Measurements from ENCODE around the gene ADAMTSL5.

Gene ADAMTSL5

DNA sequence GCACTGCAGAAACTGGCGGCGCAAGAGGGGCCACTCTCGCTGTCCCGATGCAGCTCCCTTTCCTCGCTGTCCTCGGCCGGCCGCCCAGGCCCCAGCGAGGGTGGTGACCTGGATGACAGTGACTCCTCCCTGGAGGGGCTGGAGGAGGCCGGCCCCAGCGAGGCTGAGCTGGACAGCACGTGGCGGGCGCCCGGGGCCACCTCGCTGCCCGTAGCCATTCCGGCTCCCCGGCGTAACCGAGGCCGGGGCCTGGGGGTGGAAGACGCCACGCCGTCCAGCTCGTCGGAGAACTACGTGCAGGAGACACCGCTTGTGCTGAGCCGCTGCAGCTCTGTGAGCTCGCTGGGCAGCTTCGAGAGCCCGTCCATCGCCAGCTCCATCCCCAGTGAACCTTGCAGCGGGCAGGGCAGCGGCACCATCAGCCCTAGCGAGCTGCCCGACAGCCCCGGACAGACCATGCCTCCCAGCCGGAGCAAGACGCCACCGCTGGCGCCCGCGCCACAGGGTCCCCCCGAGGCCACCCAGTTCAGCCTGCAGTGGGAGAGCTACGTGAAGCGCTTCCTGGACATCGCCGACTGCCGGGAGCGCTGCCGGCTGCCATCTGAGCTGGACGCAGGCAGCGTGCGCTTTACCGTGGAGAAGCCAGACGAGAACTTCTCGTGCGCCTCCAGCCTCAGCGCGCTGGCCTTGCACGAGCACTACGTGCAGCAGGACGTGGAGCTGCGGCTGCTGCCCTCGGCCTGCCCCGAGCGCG, 46.2 kb downstream of the ADAMTSL5 start:
- Histone ChIP-seq H3K27me3 (ENCODE audit: control insufficient read depth, insufficient read depth, low read length, poor library complexity, severe bottlenecking) (peaks cover 80% of the 10 kb centered on the region), H3K4me3 (ENCODE audit: insufficient read depth, low read depth, low read length) (peak overlapping the region; percentile 12), H3K9me3 (ENCODE audit: control insufficient read depth, low read length) (no peaks in the 10 kb centered on the region), H3K36me3 (ENCODE audit: control insufficient read depth, insufficient read depth, low read length) (no peaks in the 10 kb centered on the region), H3K4me1 (ENCODE audit: control insufficient read depth, insufficient read depth, low read length) (peaks cover 29% of the 10 kb centered on the region), H3K27ac (ENCODE audit: insufficient read depth, low read depth, low read length, poor library complexity, severe bottlenecking) (no peak overlapping the region)
- WGBS, 2 experiments: 9 to 11% methylated on average over 70 of the region's 70 CpGs

DNA sequence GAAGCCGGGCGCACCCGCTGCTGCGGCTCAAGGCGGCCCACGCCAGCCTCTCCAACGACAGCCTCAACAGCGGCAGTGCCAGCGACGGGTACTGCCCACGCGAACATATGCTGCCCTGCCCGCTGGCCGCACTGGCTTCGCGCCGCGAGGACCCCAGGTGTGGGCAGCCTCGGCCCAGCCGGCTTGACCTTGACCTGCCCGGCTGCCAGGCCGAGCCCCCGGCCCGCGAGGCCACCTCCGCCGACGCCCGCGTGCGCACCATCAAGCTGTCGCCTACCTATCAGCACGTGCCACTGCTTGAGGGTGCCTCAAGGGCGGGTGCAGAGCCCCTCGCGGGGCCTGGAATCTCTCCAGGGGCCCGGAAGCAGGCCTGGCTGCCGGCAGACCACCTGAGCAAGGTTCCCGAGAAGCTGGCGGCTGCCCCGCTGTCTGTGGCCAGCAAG, 46.8 kb downstream of the ADAMTSL5 start:
- H3K36me3 ChIP-seq (ENCODE audit: control insufficient read depth, insufficient read depth, low read length): no peaks in the 10 kb centered on the region
- H3K27ac ChIP-seq (ENCODE audit: insufficient read depth, low read depth, low read length, poor library complexity, severe bottlenecking): no peak overlapping the region
- 25 to 29% methylated on average over 41 of the region's 41 CpGs for WGBS, 2 experiments
- H3K27me3 ChIP-seq (ENCODE audit: control insufficient read depth, insufficient read depth, low read length, poor library complexity, severe bottlenecking): peaks cover 74% of the 10 kb centered on the region
- H3K4me3 ChIP-seq (ENCODE audit: insufficient read depth, low read depth, low read length): no peak overlapping the region
- H3K9me3 ChIP-seq (ENCODE audit: control insufficient read depth, low read length): no peaks in the 10 kb centered on the region
- H3K4me1 ChIP-seq (ENCODE audit: control insufficient read depth, insufficient read depth, low read length): peaks cover 25% of the 10 kb centered on the region

DNA sequence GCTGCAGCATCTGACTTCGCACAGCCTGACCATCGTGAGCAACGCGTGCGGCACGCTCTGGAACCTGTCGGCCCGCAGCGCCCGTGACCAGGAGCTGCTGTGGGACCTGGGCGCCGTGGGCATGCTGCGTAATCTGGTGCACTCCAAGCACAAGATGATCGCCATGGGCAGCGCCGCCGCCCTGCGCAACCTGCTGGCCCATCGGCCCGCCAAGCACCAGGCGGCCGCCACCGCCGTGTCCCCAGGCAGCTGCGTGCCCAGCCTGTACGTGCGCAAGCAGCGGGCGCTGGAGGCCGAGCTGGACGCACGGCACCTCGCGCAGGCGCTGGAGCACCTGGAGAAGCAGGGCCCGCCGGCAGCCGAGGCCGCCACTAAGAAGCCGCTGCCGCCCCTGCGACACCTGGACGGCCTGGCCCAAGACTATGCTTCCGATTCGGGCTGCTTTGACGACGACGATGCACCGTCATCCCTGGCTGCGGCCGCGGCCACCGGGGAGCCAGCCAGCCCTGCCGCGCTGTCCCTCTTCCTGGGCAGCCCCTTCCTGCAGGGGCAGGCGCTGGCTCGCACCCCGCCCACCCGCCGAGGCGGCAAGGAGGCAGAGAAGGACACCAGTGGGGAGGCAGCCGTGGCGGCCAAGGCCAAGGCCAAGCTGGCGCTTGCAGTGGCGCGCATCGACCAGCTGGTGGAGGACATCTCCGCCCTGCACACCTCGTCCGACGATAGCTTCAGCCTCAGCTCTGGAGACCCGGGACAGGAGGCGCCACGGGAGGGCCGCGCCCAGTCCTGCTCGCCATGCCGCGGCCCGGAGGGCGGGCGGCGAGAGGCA, 47.4 kb downstream of the ADAMTSL5 start:
- Histone ChIP-seq H3K27ac (ENCODE audit: insufficient read depth, low read depth, low read length, poor library complexity, severe bottlenecking) (no peak overlapping the region), H3K27me3 (ENCODE audit: control insufficient read depth, insufficient read depth, low read length, poor library complexity, severe bottlenecking) (peaks cover 68% of the 10 kb centered on the region), H3K4me3 (ENCODE audit: insufficient read depth, low read depth, low read length) (no peak overlapping the region), H3K36me3 (ENCODE audit: control insufficient read depth, insufficient read depth, low read length) (no peaks in the 10 kb centered on the region), H3K9me3 (ENCODE audit: control insufficient read depth, low read length) (no peaks in the 10 kb centered on the region), H3K4me1 (ENCODE audit: control insufficient read depth, insufficient read depth, low read length) (peaks cover 25% of the 10 kb centered on the region)
- WGBS, 2 experiments: 29 to 30% methylated on average over 83 of the region's 83 CpGs

DNA sequence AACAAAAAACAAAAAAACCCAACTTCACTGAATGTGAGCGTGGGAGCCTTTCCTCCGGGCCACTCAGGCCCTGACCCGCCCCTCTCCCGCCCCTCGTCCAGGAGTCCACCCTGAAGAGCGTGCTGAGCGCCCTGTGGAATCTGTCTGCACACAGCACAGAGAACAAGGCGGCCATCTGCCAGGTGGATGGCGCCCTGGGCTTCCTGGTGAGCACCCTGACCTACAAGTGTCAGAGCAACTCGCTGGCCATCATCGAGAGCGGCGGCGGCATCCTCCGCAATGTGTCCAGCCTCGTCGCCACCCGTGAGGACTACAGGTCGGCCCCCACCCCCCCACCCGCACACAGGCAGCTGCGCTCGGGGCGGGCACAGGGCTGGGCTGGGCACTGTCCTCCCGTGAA, 51.0 kb downstream of the ADAMTSL5 start:
- 90 to 92% methylated on average over 24 of the region's 24 CpGs for WGBS, 2 experiments
- no peak overlapping the region for H3K4me3 ChIP-seq (ENCODE audit: insufficient read depth, low read depth, low read length)
- H3K9me3 ChIP-seq (ENCODE audit: control insufficient read depth, low read length): no peaks in the 10 kb centered on the region
- peaks cover 38% of the 10 kb centered on the region for H3K27me3 ChIP-seq (ENCODE audit: control insufficient read depth, insufficient read depth, low read length, poor library complexity, severe bottlenecking)
- H3K4me1 ChIP-seq (ENCODE audit: control insufficient read depth, insufficient read depth, low read length): peaks cover 7% of the 10 kb centered on the region
- no peaks in the 10 kb centered on the region for H3K36me3 ChIP-seq (ENCODE audit: control insufficient read depth, insufficient read depth, low read length)
- H3K27ac ChIP-seq (ENCODE audit: insufficient read depth, low read depth, low read length, poor library complexity, severe bottlenecking): no peak overlapping the region

DNA sequence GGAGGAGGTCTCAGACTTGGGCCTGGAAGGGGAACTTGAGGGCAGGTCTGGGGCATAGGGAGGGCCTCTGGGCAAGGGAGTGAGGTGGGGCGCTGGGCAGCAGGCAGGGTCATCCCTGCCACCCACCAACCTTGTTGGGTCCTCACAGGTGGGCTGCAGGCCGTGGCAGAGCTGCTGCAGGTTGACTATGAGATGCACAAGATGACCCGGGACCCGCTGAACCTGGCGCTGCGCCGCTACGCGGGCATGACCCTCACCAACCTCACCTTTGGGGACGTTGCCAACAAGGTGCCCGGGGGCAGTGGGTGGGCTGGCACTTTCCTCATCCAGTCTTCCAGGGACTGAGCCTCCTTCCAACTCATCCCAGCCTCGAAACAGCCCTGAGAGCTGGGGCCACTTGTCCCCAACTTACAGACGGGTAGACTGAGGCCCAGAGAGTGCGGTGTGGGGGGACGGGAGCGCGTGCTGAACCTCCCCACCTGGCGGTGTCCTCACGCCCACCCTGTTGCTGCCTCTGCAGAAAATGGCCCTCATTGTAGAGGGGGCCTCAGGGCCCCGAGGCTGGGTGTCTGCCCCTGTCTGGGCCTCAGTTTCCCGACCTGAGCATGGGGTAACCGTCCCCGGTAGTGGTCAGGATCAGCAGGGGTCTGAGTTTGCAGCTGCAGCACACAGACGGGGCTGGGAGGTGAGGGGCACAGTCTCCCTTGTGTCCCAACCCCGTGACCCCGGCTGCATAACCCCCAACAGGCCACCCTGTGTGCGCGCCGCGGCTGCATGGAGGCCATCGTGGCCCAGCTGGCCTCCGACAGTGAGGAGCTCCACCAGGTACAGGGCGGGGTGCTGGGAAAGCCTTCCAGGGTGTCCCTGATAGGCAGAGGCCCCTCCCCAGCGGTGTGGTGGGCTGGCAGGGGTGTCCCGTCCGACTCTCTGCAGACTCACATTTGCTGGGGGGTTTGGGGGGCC, 52.5 kb downstream of the ADAMTSL5 start:
- peaks cover under 1% of the 10 kb centered on the region for H3K36me3 ChIP-seq (ENCODE audit: control insufficient read depth, insufficient read depth, low read length)
- H3K4me1 ChIP-seq (ENCODE audit: control insufficient read depth, insufficient read depth, low read length): no peaks in the 10 kb centered on the region
- no peak overlapping the region for H3K27ac ChIP-seq (ENCODE audit: insufficient read depth, low read depth, low read length, poor library complexity, severe bottlenecking)
- no peaks in the 10 kb centered on the region for H3K9me3 ChIP-seq (ENCODE audit: control insufficient read depth, low read length)
- WGBS, 2 experiments: 93 to 94% methylated on average over 36 of the region's 36 CpGs
- no peak overlapping the region for H3K4me3 ChIP-seq (ENCODE audit: insufficient read depth, low read depth, low read length)
- H3K27me3 ChIP-seq (ENCODE audit: control insufficient read depth, insufficient read depth, low read length, poor library complexity, severe bottlenecking): peaks cover 36% of the 10 kb centered on the region

DNA sequence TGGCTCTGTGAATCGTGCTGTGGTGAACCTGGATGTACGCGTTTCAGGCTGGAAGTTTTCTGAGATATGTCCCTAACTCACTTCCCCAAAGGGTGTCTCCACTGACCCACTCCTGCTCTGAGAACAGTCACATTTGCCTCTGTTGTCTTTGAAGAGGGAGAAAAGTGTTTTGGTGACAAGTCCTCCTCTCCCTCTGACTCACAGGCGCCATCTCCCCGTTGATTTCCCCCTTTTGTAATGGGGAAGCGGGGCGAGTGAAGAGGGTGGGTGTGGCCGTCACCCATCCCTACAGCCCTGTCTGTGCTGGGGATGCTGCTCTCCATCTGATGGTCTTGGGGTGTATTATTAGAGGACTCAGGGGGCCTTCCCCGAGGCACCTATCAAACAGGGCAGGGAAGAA, 53.3 kb downstream of the ADAMTSL5 start:
- Histone ChIP-seq H3K4me3 (ENCODE audit: insufficient read depth, low read depth, low read length) (no peak overlapping the region), H3K36me3 (ENCODE audit: control insufficient read depth, insufficient read depth, low read length) (peaks cover 3% of the 10 kb centered on the region), H3K9me3 (ENCODE audit: control insufficient read depth, low read length) (no peaks in the 10 kb centered on the region), H3K27me3 (ENCODE audit: control insufficient read depth, insufficient read depth, low read length, poor library complexity, severe bottlenecking) (peaks cover 32% of the 10 kb centered on the region), H3K4me1 (ENCODE audit: control insufficient read depth, insufficient read depth, low read length) (no peaks in the 10 kb centered on the region), H3K27ac (ENCODE audit: insufficient read depth, low read depth, low read length, poor library complexity, severe bottlenecking) (no peak overlapping the region)
- 78 to 79% methylated on average over 9 of the region's 9 CpGs for WGBS, 2 experiments

DNA sequence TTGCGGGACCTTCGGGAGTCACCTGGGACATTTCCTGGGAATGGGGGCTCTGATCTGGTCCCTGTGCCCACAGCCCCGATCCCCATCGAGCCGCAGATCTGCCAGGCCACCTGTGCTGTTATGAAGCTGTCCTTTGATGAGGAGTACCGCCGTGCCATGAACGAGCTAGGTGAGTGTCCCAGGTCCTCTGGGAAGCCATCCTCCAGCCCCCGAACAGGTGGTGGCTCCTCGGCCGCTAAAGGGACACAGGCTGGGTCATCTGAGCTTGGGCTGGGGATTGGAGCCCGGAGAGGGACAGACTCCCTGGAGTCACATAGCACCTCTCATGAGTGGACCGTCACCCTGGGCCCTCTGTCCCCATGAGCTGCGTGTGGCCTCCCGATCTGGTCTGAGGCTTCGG, 54.9 kb downstream of the ADAMTSL5 start:
- no peak overlapping the region for H3K4me3 ChIP-seq (ENCODE audit: insufficient read depth, low read depth, low read length)
- H3K27me3 ChIP-seq (ENCODE audit: control insufficient read depth, insufficient read depth, low read length, poor library complexity, severe bottlenecking): peaks cover 40% of the 10 kb centered on the region
- H3K36me3 ChIP-seq (ENCODE audit: control insufficient read depth, insufficient read depth, low read length): peaks cover 3% of the 10 kb centered on the region
- WGBS, 2 experiments: 91% methylated on average over 16 of the region's 16 CpGs
- H3K9me3 ChIP-seq (ENCODE audit: control insufficient read depth, low read length): no peaks in the 10 kb centered on the region
- no peak overlapping the region for H3K27ac ChIP-seq (ENCODE audit: insufficient read depth, low read depth, low read length, poor library complexity, severe bottlenecking)
- H3K4me1 ChIP-seq (ENCODE audit: control insufficient read depth, insufficient read depth, low read length): peaks cover 4% of the 10 kb centered on the region

DNA sequence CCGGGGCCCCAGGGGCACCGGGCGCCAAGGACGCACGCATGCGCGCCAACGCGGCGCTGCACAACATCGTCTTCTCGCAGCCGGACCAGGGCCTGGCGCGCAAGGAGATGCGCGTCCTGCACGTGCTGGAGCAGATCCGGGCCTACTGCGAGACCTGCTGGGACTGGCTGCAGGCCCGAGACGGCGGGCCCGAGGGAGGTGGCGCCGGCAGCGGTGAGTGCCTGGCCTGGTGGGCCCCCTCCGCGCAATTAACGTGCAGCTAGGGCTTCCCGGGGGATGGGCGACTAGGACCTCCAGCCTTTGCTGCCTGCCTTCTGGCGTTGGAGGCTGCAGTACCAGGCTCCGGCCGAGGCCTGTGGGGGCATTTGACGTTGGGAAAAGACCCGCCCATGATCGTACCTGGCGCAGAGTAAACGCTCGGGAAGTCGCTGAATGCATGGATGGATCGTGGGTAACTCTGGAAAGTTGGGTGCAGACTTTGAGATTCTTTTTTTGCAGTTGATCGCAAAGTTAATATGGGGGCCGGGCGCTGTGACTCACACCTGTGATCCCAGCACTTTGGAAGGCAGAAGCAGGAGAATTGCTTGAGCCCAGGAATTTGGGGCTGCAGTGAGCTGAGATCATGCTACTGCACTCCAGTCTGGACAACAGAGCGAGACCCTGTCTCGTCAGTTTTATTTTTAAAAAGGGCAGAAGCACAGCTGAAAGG, 55.6 kb downstream of the ADAMTSL5 start:
- H3K36me3 ChIP-seq (ENCODE audit: control insufficient read depth, insufficient read depth, low read length): peaks cover 3% of the 10 kb centered on the region
- peaks cover 11% of the 10 kb centered on the region for H3K4me1 ChIP-seq (ENCODE audit: control insufficient read depth, insufficient read depth, low read length)
- H3K27ac ChIP-seq (ENCODE audit: insufficient read depth, low read depth, low read length, poor library complexity, severe bottlenecking): no peak overlapping the region
- 75 to 76% methylated on average over 48 of the region's 48 CpGs for WGBS, 2 experiments
- no peaks in the 10 kb centered on the region for H3K9me3 ChIP-seq (ENCODE audit: control insufficient read depth, low read length)
- H3K27me3 ChIP-seq (ENCODE audit: control insufficient read depth, insufficient read depth, low read length, poor library complexity, severe bottlenecking): peaks cover 47% of the 10 kb centered on the region
- H3K4me3 ChIP-seq (ENCODE audit: insufficient read depth, low read depth, low read length): no peak overlapping the region

DNA sequence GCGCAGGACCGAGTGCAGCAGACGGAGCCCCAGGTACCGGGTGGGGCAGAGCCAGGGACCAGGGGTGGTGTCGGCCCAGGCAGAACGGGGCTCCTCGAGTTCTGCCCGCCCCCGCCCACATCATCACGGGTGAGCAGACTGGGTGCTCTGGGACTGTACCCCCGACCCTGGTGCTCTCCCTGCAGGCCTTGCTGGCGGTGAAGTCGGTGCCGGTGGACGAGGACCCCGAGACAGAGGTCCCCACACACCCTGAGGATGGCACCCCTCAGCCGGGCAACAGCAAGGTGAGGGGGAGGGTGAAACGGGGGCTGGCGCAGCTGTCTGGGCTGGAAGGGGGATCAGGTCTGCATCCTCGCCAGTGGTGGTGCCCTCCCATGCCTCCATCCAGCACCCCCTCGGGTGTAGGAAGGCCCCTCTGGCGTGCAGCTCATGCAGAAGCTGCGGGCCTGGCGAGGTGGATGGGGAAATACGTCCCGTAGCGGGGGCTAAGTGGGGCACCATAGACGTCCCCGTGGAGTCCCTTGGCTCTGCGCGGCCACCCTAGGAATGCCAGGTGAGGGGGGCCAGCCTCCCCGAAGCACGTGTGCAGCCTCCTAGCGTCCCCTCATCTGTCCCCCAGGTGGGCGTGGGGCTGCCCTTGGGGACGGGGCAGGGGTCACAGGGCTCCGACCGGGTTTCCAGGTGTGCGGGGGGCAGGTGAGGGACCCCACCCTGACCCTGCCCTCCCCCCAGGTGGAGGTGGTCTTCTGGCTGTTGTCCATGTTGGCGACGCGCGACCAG, 56.5 kb downstream of the ADAMTSL5 start:
- Histone ChIP-seq H3K4me1 (ENCODE audit: control insufficient read depth, insufficient read depth, low read length) (peaks cover 14% of the 10 kb centered on the region), H3K9me3 (ENCODE audit: control insufficient read depth, low read length) (no peaks in the 10 kb centered on the region), H3K4me3 (ENCODE audit: insufficient read depth, low read depth, low read length) (no peak overlapping the region), H3K27ac (ENCODE audit: insufficient read depth, low read depth, low read length, poor library complexity, severe bottlenecking) (no peak overlapping the region), H3K36me3 (ENCODE audit: control insufficient read depth, insufficient read depth, low read length) (peaks cover 3% of the 10 kb centered on the region), H3K27me3 (ENCODE audit: control insufficient read depth, insufficient read depth, low read length, poor library complexity, severe bottlenecking) (peaks cover 55% of the 10 kb centered on the region)
- 92 to 93% methylated on average over 43 of the region's 43 CpGs for WGBS, 2 experiments
